Right lobe of liver (tissue), 6 donors: Measurements from ENCODE around the gene MS4A7. TPM values are rescaled to one million over a fixed set of nuclear protein-coding genes. Genes with fewer than 3 reads are reported as not detected.

ENCODE experiments used
- ATAC-seq, 4 donors: fragments of 200-7000 bp; cut with Tn5 transposase; one replicate each; pipeline ENCODE4 v1.9.1; 2020; ENCODE audit warnings: mild to moderate bottlenecking in 4 of 4, moderate library complexity in 4 of 4
- DNase-seq, 3 donors: peaks; one replicate each; pipeline ENCODE4 v3.0.0-alpha.2; 2020
- H3K27ac ChIP-seq, 3 donors: fragments of 200-600 bp; one replicate each; pipeline ENCODE4 v1.8.0; 2022
- H3K27me3 ChIP-seq, 2 donors: fragments of 200-600 bp; one replicate each; pipeline ENCODE4 v1.8.0; 2022
- H3K36me3 ChIP-seq, 4 donors: fragments of 200-600 bp; sonication (generic) in 1 of 4; one replicate each; pipeline versions ENCODE4 v1.5.1 to v1.8.0; 2017 to 2022; ENCODE audit warnings: control low read depth in 1 of 4
- H3K4me1 ChIP-seq, 4 donors: fragments of 200-600 bp; sonication (generic) in 1 of 4; one replicate each; pipeline versions ENCODE4 v1.5.1 to v1.8.0; 2017 to 2022; ENCODE audit warnings: control low read depth in 1 of 4
- H3K4me3 ChIP-seq, 3 donors: fragments of 200-600 bp; one replicate each; pipeline ENCODE4 v1.8.0; 2022
- H3K9me3 ChIP-seq, 4 donors: fragments of 200-600 bp; sonication (generic) in 1 of 4; one replicate each; pipeline versions ENCODE4 v1.5.1 to v1.8.0; 2017 to 2022; ENCODE audit warnings: control low read depth in 1 of 4
- CTCF ChIP-seq, 4 donors: fragments of 200-600 bp in 3 of 4; fragments of 450-650 bp in 1 of 4; IDR thresholded peaks; one replicate each; pipeline versions ENCODE4 v1.5.1 to v1.8.0; 2016 to 2022; ENCODE audit warnings: antibody characterized with exemption in 4 of 4, mild to moderate bottlenecking in 2 of 4
- POLR2A ChIP-seq: fragments of 450-650 bp; IDR thresholded peaks from one replicate; pipeline ENCODE4 v1.6.1; 2017; ENCODE audit warnings: antibody characterized with exemption, mild to moderate bottlenecking
- WGBS: methylation state at CpG from one replicate; pipeline ENCODE4 v1.1.6; 2018; ENCODE audit warnings: low coverage, low lambda C conversion rate; ENCODE audit not compliant: insufficient coverage; ENCODE audit errors: missing lambda C conversion rate; 5-methylcytosine and 5-hydroxymethylcytosine counted together
- intact Hi-C, 2 donors: fragments of 100-400 bp; cut with DNase I; formaldehyde crosslinking; loops; one replicate each; pipeline versions ENCODE4 v1.11.2 to v1.14.1; 2022
- long read RNA-seq: library from polyadenylated mRNA; unstranded; transcript quantifications from one replicate; pipeline ENCODE4 v2.0.0, GENCODE V29; 2019
- total RNA-seq, 6 experiments: library from RNA; depleted of rRNA in 2 of 6; stranded (reverse); fragments of >200 nt in 2 of 6; fragmentation: NEBNext Ultra II Directional in 3 of 6; extraction: Animal tissue kit (Norgen Biotek cat#: 25700) in 3 of 6; gene quantifications; one replicate each; pipeline versions ENCODE4 v1.1.0 to v1.2.4, GENCODE V29; 2016 to 2023
- donor health status: DM: no; HTN: yes; CAD: no.
- donor health status: DM: no; HTN: no; CAD: no.
- donor health status: DM: no; HTN: no; CAD: no.
- donor health status: DM: no; HTN: yes; CAD: no.
- donor health status: DM: no; HTN: yes; CAD: no.

MS4A7 gene
- total RNA-seq, result 10 to 100 TPM; 10.9 to 47.8 (median 21.7) TPM
- long read RNA-seq, partial matches to known transcripts, result 0 of 3 reads
- long read RNA-seq, other reads (novel, unspliced or antisense), result 0 of 3 reads

GRCh38 chr11:60378354-60378753, at the start of gene MS4A7:
MS4A7 (plus strand) TSS chr11:60378532; CDS start chr11:60383142, 4,610 bp downstream.
- TF ChIP-seq CTCF (IDR thresholded peaks at IDR 0.05), result no peak
- TF ChIP-seq POLR2A, result peak; percentile 61
- 41% methylated on average over 3 of the region's 3 CpGs for WGBS
- intact Hi-C loops, result no loop called here
- no peaks in the 10 kb centered on the region for H3K4me1 ChIP-seq
- ATAC-seq (peak; percentile 72 to 86 (median 82)), DNase-seq (peak in 2 of 3 donors; percentile 54)
- H3K4me3 ChIP-seq, result peak within 1 kb of the TSS; percentile 0 to 27 (median 14)
- no peaks in the 10 kb centered on the region for H3K36me3 ChIP-seq
- H3K27me3 ChIP-seq, result no peaks in the 10 kb centered on the region
- peak within 1 kb of the TSS; percentile 39 to 58 (median 45) for H3K27ac ChIP-seq
- H3K9me3 ChIP-seq, result no peaks in the 10 kb centered on the region

- ATAC-seq (peak; percentile 12 to 53 (median 27)), DNase-seq (no peak)
- no peaks in the 10 kb centered on the region for H3K9me3 ChIP-seq
- H3K4me1 ChIP-seq, result no peaks in the 10 kb centered on the region
- WGBS, result 19% methylated on average over 3 of the region's 3 CpGs
- peak overlapping the region in 1 of 3 donors; percentile 16 for H3K27ac ChIP-seq
- TF ChIP-seq POLR2A, result no peak
- TF ChIP-seq CTCF (IDR thresholded peaks at IDR 0.05), result no peak
- intact Hi-C loops, result no loop called here
- no peak overlapping the region for H3K4me3 ChIP-seq
- no peaks in the 10 kb centered on the region for H3K27me3 ChIP-seq
- no peaks in the 10 kb centered on the region for H3K36me3 ChIP-seq
Observed at GRCh38 chr11:60332846-60333245, 45.5 kb upstream of the MS4A7 start.

GRCh38 chr11:60334005-60334620, 44.2 kb upstream of the MS4A7 start:
- Histone ChIP-seq H3K27ac (no peak overlapping the region), H3K4me1 (no peaks in the 10 kb centered on the region), H3K4me3 (no peak overlapping the region), H3K27me3 (no peaks in the 10 kb centered on the region), H3K36me3 (no peaks in the 10 kb centered on the region), H3K9me3 (no peaks in the 10 kb centered on the region)
- intact Hi-C loops, result no loop called here
- 25% methylated on average over 1 of the region's 2 CpGs for WGBS
- DNase-seq (peak in 2 of 3 donors; percentile 30 to 64), ATAC-seq (peak; percentile 85 to 90 (median 88))
- TF ChIP-seq POLR2A (no peak), CTCF (IDR thresholded peaks at IDR 0.05) (peak; percentile 60 to 73 (median 70))

- H3K27ac ChIP-seq, result no peak overlapping the region
- TF ChIP-seq CTCF (IDR thresholded peaks at IDR 0.05), result no peak
- TF ChIP-seq POLR2A, result no peak
- DNase-seq (no peak), ATAC-seq (peak in 3 of 4 donors; percentile 44 to 61 (median 57))
- no peaks in the 10 kb centered on the region for H3K36me3 ChIP-seq
- WGBS, result 92% methylated on average over 5 of the region's 7 CpGs
- H3K9me3 ChIP-seq, result no peaks in the 10 kb centered on the region
- no peaks in the 10 kb centered on the region for H3K27me3 ChIP-seq
- H3K4me3 ChIP-seq, result no peak overlapping the region
- H3K4me1 ChIP-seq, result no peaks in the 10 kb centered on the region
- intact Hi-C loops, result no loop called here
Observed at GRCh38 chr11:60336767-60337391, 41.5 kb upstream of the MS4A7 start.
